HG03521 (cell line): Measurements from ENCODE around the gene ECEL1.

ENCODE experiments used
- ATAC-seq: cut with Tn5 transposase; IDR thresholded peaks from one replicate; pipeline ENCODE4 v1.9.1; 2021; ENCODE audit warnings: mild to moderate bottlenecking, moderate library complexity; ENCODE audit not compliant: unreplicated experiment

ECEL1 gene

DNA sequence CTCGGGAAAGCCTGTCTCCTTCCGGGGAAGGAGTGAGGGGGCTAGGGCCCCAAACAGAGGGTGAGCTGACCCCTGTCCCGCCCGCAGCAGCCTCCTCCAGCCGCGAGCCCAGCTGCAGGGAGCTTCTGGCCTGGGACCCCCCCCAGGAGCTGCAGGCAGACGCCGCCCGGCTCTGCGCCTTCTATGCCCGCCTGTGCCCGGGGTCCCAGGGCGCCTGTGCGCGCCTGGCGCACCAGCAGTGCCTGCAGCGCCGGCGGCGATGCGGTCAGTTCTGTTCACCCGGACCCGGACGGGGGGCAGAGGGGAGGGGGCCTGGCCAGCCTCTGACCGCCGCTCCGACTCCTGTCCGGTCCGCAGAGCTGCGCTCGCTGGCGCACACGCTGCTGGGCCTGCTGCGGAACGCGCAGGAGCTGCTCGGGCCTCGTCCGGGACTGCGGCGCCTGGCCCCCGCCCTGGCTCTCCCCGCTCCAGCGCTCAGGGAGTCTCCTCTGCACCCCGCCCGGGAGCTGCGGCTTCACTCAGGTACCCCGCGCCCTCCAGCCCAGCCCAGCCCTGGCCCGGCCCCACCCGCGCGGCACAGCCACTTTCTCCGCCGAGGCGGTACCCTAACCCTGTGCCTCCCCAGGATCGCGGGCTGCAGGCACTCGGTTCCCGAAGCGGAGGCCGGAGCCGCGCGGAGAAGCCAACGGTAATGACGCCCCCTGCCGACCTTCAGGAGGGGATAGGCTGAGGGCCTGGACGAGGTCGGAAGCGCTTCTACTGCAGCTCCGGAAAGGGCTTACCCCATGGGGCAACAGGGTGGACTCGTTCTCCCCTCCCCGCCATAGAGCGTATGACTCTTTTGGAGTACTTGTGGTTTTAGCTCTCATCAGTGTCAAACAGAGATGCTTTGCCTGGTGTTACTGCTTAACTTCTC is 36.3 kb upstream of the ECEL1 start:
- ATAC-seq = no peak

DNA sequence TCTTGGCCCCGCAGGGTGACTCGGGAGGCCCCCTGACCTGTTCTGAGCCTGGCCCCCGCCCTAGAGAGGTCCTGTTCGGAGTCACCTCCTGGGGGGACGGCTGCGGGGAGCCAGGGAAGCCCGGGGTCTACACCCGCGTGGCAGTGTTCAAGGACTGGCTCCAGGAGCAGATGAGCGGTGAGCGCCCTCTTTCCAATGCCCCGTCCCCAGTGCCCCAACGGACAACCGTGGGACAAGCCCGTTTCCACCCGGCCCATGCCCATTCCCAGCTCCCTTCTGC is 35.7 kb upstream of the ECEL1 start:
- no peak for ATAC-seq

DNA sequence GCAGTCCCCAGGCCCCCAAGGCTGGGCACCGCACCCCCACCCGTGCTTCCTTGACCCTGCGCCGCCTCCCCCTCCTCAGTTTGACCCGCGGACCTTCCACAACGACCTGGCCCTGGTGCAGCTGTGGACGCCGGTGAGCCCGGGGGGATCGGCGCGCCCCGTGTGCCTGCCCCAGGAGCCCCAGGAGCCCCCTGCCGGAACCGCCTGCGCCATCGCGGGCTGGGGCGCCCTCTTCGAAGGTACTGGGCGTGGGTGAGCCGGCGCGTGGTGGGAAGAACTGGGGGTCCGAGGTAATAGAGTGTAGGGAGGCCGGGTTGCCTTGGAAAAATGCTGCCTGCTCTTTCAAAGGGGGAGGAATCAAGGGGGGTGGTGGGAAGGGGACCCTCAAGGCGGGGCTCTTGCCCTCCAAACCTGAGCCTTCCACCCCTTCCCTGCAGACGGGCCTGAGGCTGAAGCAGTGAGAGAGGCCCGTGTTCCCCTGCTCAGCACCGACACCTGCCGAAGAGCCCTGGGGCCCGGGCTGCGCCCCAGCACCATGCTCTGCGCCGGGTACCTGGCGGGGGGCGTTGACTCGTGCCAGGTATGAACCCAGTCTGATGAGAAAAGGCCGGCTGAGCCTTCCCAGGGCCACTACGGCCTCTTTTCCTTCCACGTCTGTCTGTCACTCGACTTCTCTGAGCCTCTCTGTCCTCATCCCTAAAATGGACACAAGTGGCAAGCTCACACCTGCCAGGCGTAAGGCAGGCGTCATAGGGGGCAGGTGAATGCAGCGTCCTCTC is 35.2 kb upstream of the ECEL1 start:
- ATAC-seq = no peak

DNA sequence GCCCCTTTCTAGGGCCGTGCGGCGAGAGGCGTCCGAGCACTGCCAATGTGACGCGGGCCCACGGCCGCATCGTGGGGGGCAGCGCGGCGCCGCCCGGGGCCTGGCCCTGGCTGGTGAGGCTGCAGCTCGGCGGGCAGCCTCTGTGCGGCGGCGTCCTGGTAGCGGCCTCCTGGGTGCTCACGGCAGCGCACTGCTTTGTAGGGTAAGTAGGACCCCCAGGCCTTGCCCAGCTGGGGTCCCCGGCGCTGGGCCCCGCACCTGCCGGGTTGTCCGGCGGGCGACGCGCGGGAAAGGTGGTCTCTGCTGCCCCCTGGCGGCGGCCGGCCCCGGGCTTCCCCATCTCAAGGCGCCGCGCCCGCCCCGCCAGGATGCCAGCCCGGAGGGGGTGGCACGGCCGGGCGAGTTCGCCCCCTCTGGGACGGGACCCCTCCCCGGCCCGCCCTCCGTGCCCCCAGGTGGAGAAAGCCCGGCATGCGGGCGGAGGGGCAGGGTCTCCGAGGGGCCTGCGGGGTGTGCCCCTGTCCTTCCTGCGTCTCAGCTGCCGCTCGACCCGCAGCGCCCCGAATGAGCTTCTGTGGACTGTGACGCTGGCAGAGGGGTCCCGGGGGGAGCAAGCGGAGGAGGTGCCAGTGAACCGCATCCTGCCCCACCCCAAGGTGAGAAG is 34.5 kb upstream of the ECEL1 start:
- ATAC-seq = no peak

GRCh38 chr2:232521098-232521497 is 33.5 kb upstream of the ECEL1 start:
- no peak for ATAC-seq

GRCh38 chr2:232520489-232520888 is 32.9 kb upstream of the ECEL1 start:
- ATAC-seq = no peak

DNA sequence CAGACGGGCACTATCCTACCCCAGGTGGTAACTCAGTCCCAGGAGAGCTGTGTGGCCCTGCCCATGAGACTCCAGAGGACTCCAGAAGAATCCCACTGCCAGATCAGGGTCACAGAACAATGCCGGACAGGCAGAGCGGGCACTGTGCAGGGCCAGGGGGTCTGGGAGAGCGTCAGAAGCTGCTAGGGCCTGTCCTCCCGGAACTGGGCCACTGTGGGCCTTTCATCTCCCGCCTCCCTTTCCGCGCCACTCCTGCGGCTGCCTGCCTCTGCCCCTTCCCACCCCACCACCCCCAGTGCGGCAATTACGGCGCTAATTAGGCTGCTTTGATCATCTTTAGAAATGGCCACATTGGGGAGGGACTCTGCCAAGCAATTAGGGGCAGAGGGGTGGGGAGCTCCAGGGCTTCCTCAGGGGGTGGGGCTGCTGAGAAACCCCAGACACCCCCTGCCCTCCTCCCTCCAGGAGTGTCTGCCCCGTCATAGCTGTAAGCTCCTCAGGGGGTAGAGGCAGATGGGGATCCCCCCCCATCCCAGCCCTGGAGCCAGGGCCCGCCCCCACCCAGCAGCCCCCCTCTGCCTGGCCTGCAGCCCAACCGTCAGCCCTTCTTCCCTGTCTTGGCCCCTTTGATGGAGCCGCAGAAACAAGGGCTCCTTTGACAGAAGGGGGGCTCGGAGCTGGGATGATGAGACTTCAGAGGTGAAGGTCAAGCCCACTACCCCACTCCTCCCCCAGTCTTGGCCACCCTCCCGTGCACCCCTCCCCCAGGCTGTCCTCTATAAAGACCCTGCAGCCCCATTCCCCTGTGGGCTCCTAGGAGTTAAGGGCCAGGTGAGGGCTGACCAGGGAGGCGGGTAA is 32.2 kb upstream of the ECEL1 start, which contains the start of gene PRSS56:
PRSS56 (plus strand) TSS at position 808 of the 858 bp plus-strand sequence. CDS start 211 bp downstream, outside the sequence.
- no peak for ATAC-seq

DNA sequence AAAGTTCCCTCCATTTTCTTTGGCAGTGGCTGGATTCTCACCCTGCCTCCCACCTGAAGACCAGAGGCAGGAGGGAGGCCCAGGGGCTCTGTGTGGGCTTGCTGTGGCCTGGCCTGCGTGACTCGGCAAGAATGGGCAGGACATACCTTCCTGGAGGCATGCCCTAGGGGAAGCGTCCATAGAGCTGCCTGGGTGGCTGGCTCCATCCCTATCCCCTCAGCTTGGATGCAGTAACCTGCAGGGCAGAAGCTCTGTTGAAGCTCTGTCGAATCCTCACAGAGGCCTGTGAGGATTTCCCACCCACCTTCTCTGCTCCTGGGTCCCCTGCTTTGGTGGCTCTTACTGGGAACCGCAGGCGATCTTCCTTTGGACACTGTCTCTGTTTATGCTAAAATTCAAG is 31.2 kb upstream of the ECEL1 start:
- no peak for ATAC-seq

GRCh38 chr2:232516551-232516950 is 28.9 kb upstream of the ECEL1 start:
- ATAC-seq = no peak

DNA sequence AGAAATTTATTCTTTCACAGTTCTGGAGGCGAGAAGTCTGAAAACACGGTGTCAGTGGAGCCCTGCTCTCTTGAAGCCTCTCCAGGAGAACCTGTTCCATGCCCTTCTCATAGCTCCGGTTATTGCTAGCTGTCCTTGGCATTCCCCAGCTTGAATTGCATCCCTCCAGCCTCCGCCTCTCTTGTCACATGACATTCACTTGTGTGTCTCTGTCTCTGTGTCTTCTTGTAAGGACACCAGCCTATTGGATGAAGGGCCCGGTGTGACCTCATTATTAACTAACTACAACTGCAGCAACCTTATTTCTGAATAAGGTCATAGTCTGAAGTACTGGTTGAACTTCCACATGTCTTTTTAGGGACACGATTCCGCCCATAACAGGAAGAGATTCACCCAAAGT is 28.0 kb upstream of the ECEL1 start:
- no peak for ATAC-seq

DNA sequence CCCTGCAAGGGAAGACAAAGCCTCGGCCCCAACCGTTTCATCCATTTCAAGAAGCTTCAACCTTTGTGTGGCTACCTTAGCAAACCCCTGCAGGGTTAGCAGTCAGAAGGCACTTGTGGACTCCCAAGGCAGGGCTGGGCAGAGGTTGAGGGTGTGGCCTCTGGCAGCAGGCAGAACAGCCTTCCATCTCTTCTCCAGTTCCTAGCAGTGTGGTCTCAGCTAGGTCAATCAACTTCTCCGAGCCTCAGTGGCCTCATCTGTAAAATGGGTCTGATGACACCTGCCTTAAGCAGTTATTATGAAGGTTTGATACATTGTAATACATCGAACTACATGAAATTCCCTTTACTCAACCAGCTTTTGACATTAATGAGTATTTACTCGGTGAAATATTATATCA is 25.7 kb upstream of the ECEL1 start:
- no peak for ATAC-seq

DNA sequence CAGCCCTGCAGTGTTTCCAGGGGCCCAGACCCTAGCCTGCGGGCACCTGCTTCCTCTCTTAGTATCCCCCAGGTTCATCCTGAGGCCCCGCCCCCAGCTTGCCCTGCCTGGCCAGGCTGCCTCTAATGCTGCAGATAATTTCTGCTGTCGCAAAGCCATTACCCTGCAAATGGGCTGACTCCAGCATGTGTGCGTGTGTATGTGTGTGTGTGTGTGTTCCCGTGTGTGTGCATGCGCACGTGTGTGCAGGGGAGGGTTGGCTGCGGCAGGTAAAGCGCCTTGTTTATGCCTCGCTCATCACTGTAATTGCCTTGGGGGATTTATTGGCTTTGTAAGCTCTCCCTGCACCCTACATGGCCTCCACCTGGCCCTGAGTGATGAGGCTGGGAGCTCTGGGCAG is 25.0 kb upstream of the ECEL1 start:
- ATAC-seq = no peak

GRCh38 chr2:232511336-232511890 is 23.8 kb upstream of the ECEL1 start:
- no peak for ATAC-seq

- no peak for ATAC-seq
Measured at GRCh38 chr2:232508251-232508650, 20.6 kb upstream of the ECEL1 start.

- no peak for ATAC-seq
Measured at GRCh38 chr2:232506709-232507108, 19.1 kb upstream of the ECEL1 start.

DNA sequence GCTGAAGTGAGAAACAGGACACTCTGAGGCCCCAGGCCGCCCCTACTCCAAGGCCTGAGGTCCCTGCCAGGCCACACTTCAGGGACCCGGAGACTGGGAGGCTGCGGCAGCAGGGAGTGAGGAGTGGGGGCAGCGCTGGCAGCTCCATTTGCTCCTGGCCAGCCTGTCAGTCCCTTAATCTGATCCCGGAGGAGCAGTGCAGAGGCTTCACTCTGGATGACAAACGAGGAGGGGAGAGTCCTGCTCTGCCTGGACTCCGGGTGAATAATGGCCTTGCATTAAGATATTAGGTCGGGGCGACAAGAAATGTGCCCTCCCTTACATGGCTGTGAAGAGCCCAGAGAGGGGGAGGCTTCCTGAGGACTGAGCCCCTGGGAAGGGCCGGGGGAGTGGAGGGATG is 18.2 kb upstream of the ECEL1 start:
- ATAC-seq = no peak

- no peak for ATAC-seq
Measured at GRCh38 chr2:232504438-232504837, 16.8 kb upstream of the ECEL1 start.

- no peak for ATAC-seq
Measured at GRCh38 chr2:232503809-232504323, 16.2 kb upstream of the ECEL1 start.

DNA sequence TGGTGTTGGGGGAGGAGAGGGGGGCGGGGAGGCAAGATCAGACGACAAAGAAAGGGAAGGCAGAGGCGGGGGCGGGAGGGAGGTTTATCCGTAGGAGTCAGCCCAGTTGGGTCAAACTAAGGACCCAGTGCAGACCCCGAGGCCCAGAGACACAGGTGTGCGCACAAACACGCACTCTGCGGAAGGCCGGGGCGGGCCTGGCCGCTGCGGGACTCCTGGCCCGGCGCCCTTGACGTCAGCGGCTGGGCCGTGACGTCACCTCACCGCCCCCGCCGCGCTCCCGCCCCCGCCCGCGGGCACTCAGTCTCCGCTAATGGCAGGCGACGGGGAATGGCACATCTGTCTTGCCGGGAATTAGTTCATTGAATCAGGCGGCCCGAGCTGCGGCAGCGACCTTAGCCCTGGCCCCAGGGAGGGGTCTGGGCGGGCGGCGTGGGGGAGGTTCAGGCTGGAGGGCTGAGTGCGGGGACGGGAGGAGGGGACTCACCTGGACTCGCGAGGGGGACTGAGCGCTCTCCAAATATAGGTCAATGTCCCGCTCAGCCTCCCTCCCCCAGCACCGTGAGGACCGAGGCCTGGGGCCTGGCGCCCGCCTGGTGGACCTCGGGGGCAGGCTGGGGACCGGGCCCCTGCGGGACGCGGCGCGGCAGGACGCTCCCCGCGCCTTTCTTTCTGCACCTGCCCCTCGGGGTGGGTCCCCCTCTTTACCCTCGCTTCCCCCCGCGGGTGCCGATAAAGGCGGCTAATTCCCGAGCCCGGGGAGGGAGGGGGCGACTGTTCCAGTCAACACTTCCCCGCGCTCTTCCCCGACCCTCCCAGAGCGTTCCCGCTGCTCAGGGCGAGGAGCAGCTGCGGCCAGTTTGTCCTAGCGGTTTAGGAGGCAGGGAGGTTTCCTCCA is 15.5 kb upstream of the ECEL1 start:
- ATAC-seq = no peak
